Stimulated activated CD8-positive, alpha-beta memory T cell treated with anti-CD3 and anti-CD28 coated beads, Interleukin-12 subunit alpha, Interleukin-12 subunit beta, amount 100 ng/mL, for 4 hours (primary cell): ENCODE results near the gene DCST2.

Experiments
- DNase-seq: peaks from one replicate; pipeline ENCODE4 v3.0.0-alpha.2; 2020; ENCODE audit warnings: low read depth

The DCST2 gene

DNA sequence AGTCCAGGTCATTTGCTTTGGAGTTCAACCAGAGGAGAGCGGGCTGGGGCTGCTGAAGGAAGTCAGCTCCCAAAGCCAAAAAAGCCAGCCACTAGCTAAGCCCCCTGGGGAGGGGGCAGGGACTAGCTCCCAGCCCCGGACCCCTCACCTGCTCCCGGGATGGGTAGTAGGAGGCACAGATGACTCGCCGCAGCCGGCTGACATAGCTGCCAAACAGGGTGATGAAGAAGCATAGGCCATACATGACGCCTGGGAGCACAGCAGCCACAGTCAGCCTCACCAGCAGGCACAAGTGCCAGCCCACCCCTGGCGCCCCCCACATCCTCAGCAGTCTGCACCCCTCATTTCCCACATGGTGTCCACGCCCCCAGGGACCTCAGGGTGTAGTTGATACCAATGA is 7.4 kb downstream of the DCST2 start:
- no peak for DNase-seq

DNA sequence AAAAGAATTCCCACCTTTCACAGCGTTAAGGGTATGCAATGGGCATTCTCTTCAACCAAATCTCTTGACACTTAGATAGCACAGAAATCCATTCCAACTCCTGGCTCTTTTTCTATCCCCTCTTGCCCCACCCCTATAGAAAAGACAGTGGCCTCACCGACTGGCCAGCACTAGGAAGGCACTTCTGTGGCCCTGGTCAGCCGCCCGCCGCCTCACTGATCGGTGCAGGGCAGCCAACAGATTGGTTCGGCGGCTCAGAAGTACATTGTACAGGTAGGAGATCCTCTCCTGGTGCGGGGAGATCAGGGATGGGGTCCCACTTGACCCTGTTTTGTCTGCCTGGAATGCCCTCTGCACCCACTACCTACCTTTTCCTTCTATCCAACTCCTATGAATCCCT is 9.3 kb downstream of the DCST2 start:
- no peak for DNase-seq

GRCh38 chr1:155023627-155024026 is 10.0 kb downstream of the DCST2 start:
- DNase-seq = no peak

GRCh38 chr1:155022927-155023236 is 10.7 kb downstream of the DCST2 start:
- no peak for DNase-seq

DNA sequence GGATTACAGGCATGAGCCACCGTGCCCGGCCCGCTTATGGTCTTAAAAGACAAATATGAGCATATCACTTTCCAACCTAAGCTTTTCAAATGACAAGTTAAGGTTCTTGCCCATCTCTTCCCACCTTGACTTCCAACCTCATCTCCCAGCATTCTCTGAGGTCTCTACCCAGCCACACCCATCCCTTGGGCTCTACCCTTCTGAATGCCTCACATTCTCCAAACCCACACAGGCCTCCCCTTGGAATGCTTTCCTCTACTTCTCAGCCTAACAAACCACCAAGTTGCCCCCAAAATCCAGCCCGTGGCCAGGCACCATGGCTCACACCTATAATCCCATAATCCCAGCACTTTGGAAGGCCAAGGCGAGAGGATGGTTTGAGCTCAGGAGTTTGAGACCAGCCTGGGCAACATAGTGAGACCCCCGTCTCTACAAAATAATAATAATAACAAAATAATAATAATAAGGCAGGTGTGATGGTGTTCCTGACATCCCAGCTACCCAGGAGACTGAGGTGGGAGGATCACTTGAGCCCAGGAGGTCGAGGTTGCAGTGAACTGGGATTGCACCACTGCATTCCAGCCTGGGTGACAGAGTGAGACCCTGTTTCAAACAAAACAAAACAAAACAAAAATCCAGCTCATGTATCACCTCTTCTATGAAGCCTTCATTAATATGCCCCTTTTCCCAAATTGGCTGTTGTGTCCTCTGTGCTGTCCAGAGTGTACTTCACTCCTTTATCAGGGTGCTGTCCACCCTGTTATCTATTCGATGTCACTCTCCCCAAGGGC is 11.2 kb downstream of the DCST2 start:
- DNase-seq = no peak

- DNase-seq = no peak
Observed at GRCh38 chr1:155019377-155020245, 14.0 kb downstream of the DCST2 start.

DNA sequence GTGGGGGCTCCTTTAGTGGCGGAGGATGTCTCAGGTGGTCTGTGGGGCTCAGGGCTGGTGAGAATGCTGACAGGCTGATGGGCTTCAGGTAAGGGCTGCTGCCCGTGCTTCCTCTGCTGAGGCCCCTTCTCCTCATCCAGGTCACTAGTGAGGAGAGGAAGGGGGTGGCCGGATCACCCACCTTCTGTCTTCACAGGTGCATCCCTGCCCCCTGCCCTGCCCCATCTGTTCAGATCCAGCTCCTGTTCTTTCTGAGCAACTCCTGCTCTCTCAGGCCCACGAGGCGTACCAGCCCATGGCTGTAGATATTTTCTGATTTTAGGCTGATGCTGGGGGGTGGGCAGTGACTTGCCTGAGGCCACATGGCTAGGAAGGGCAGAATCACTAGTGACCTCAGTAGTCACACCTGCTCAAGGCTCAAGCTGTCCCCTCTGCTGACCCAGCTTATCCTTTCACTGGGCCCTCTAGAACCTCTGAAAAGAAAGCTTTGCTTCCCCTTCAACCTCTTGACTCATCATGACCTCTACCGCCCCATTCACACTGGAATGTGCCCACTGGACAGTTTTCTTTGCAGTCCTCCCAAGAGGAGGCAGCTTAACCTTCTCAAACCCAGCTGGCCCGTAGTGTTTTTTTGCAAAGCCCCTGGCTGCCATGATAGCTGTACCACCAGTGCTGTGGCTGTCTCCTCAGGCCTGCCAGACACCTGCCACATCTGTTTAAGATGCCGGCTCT is 14.8 kb downstream of the DCST2 start:
- DNase-seq = no peak

DNA sequence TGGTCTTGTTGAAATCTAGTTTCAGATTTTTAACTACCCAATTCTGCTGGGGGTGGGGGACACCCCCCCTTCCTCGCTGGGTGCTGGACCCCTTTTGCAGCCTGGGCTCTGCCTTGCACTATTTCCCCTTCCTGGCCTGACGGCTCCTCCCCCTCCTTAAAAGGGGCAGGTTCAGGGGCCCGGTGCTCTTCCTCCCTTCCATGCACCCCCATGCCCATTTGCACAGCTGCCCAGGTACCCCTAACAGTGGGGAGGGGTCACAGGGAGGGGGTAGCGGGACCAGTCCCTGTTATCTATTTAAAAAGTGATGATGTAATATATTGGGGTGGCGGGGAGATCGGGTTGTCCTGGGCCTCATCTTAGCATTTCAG is 15.7 kb downstream of the DCST2 start:
- DNase-seq = no peak

- peak; percentile 88 for DNase-seq
Observed at GRCh38 chr1:155017041-155017945, 16.3 kb downstream of the DCST2 start.

GRCh38 chr1:155016231-155016831 is 17.2 kb downstream of the DCST2 start:
- no peak for DNase-seq

GRCh38 chr1:155015527-155016230 is 17.9 kb downstream of the DCST2 start:
- DNase-seq = no peak

DNA sequence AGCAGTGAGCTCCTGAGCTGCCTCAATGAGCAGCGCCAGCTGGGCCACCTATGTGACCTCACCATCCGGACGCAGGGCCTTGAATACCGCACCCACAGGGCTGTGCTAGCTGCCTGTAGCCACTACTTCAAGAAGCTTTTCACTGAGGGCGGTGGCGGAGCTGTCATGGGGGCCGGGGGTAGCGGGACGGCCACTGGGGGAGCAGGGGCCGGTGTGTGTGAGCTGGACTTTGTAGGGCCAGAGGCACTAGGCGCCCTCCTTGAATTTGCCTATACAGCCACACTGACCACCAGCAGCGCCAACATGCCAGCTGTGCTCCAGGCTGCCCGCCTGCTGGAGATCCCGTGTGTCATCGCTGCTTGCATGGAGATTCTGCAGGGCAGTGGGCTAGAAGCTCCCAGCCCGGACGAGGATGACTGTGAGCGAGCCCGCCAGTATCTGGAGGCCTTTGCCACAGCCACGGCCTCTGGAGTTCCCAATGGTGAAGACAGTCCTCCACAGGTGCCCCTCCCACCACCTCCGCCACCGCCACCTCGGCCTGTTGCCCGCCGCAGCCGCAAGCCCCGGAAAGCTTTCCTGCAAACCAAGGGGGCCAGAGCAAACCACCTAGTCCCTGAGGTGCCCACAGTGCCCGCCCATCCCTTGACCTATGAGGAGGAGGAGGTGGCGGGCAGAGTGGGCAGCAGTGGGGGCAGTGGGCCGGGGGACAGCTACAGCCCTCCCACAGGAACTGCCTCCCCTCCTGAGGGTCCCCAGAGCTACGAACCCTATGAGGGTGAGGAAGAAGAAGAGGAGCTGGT is 18.7 kb downstream of the DCST2 start:
- no peak for DNase-seq

DNA sequence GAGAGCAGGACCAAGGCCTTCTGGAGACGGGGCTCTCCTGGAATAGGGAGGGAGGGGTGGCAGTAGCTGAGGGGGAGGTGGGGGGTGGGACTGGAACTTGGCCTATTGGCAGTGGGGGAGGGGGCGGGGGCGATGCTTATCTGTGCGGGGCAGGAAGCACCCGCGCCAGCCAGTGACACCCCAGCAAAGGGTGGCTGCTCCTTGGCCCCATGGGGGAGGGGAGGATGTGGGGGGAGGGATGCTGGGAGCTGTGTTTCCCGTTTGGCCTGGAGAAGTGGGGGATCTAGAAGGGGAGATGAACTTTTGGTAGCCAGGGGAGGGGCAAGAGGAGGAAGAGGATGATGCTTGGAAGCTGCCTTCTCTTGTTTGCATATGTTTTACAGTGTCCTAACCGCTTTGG is 19.9 kb downstream of the DCST2 start:
- DNase-seq = no peak

- DNase-seq = no peak
Observed at GRCh38 chr1:155012776-155013602, 20.6 kb downstream of the DCST2 start.

DNA sequence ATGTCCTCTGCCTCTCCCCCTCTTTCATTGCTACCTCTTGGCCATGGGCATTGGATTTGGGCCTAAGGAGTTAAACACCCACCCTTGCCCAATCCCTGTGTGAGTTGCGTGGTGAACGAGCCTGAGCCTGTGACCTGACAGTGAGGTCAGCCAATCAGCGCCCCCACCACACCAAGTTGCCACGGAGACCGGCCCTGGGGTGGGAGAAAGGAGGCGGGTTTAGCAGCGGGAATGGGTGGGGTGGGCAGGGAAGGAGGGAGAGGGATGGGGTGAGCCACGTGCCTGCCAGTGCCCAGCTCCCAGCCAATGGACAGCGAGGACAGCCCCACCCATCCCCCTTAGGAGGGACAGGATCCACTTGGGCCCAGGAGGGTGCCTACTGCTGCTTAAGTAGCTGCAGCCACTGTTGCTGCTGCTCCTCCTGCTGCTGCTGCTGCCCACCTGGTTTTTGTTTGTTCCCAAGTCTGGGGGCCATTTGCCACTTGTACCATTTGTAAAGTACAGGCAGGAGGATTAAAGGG is 21.5 kb downstream of the DCST2 start:
- DNase-seq = no peak

GRCh38 chr1:155011437-155012025 is 22.1 kb downstream of the DCST2 start:
- DNase-seq = no peak

- DNase-seq = no peak
Observed at GRCh38 chr1:155011004-155011416, 22.6 kb downstream of the DCST2 start.

GRCh38 chr1:155010211-155010918 is 23.2 kb downstream of the DCST2 start:
- DNase-seq = no peak
